PFSK-1 (cell line): ENCODE results near the gene SYTL3.

Source experiments
- SIN3A ChIP-seq: IDR thresholded peaks from 2 replicates; pipeline ENCODE4 v1.6.1; 2012; ENCODE audit warnings: mild to moderate bottlenecking, low read length, moderate library complexity, borderline replicate concordance; ENCODE audit not compliant: insufficient read depth
- TF ChIP-seq, protein P1 (sequence below), 2 experiments: IDR thresholded peaks; 2 replicates each; pipeline versions ENCODE4 v1.6.1 to v1.8.0; 2011 to 2012; ENCODE audit warnings: low read depth in 2 of 2, low read length in 2 of 2, control low read depth in 1 of 2, inconsistent platforms in 1 of 2, mild to moderate bottlenecking in 1 of 2, moderate library complexity in 1 of 2; ENCODE audit not compliant: insufficient read depth in 1 of 2

GRCh38 chr6:158684311-158684710 lies 34.5 kb downstream of the SYTL3 start:
- TF ChIP-seq, protein P1, sequence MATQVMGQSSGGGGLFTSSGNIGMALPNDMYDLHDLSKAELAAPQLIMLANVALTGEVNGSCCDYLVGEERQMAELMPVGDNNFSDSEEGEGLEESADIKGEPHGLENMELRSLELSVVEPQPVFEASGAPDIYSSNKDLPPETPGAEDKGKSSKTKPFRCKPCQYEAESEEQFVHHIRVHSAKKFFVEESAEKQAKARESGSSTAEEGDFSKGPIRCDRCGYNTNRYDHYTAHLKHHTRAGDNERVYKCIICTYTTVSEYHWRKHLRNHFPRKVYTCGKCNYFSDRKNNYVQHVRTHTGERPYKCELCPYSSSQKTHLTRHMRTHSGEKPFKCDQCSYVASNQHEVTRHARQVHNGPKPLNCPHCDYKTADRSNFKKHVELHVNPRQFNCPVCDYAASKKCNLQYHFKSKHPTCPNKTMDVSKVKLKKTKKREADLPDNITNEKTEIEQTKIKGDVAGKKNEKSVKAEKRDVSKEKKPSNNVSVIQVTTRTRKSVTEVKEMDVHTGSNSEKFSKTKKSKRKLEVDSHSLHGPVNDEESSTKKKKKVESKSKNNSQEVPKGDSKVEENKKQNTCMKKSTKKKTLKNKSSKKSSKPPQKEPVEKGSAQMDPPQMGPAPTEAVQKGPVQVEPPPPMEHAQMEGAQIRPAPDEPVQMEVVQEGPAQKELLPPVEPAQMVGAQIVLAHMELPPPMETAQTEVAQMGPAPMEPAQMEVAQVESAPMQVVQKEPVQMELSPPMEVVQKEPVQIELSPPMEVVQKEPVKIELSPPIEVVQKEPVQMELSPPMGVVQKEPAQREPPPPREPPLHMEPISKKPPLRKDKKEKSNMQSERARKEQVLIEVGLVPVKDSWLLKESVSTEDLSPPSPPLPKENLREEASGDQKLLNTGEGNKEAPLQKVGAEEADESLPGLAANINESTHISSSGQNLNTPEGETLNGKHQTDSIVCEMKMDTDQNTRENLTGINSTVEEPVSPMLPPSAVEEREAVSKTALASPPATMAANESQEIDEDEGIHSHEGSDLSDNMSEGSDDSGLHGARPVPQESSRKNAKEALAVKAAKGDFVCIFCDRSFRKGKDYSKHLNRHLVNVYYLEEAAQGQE (IDR thresholded peaks at IDR 0.05; ENCODE audit: insufficient read depth in 1 of 2, low read depth in 2 of 2, low read length in 2 of 2) = no peak
- TF ChIP-seq SIN3A = no peak
